H1 (cell line): Measurements from ENCODE around the gene CCDC107. TPM values are rescaled to one million over a fixed set of nuclear protein-coding genes. Genes with fewer than 3 reads are reported as not detected.
A peak's percentile ranks its signal among the peaks of the same experiment; 100 is the strongest.

Source experiments
- FOSL1 ChIP-seq: IDR thresholded peaks from 2 replicates; pipeline ENCODE4 v1.6.1; 2011; ENCODE audit warnings: mild to moderate bottlenecking, low read depth, low read length, moderate library complexity; ENCODE audit not compliant: insufficient read depth
- HDAC2 ChIP-seq, 2 experiments: fragments of 300-600 bp in 1 of 2; sonication (generic) in 1 of 2; IDR thresholded peaks; 2 replicates each; pipeline ENCODE4 v1.6.1; 2011 to 2012; ENCODE audit warnings: low read depth in 2 of 2, low read length in 2 of 2, mild to moderate bottlenecking in 2 of 2, moderate library complexity in 2 of 2, borderline replicate concordance in 1 of 2, inconsistent platforms in 1 of 2
- JUND ChIP-seq: IDR thresholded peaks from 2 replicates; pipeline ENCODE4 v1.6.1; 2011; ENCODE audit warnings: mild to moderate bottlenecking, improper control_type of control experiment, low read length
- RFX5 ChIP-seq: IDR thresholded peaks from 2 replicates; pipeline ENCODE4 v1.6.1; 2011; ENCODE audit warnings: low read depth, low read length, improper control_type of control experiment, borderline replicate concordance
- SP1 ChIP-seq: IDR thresholded peaks from 2 replicates; pipeline ENCODE4 v1.6.1; 2011; ENCODE audit warnings: low read depth, low read length
- SP2 ChIP-seq: IDR thresholded peaks from 2 replicates; pipeline ENCODE4 v1.6.1; 2012; ENCODE audit warnings: mild to moderate bottlenecking, low read length, inconsistent platforms
- polyA plus RNA-seq, 7 experiments: library from polyadenylated mRNA; depleted of rRNA in 3 of 7; stranded (reverse) in 5 of 7; unstranded in 2 of 7; fragments of >200 nt in 5 of 7; fragments of 200-250 nt in 2 of 7; gene quantifications; 1 replicate in 5 of 7; 2 replicates in 1 of 7; 4 replicates in 1 of 7; pipeline versions ENCODE4 v1.2.1 to v1.2.3, GENCODE V29; 2011 to 2013; ENCODE audit warnings: missing spikeins in 2 of 7, mixed read lengths in 2 of 7
- total RNA-seq: library from RNA; stranded (reverse); fragmentation: NEBNext Ultra II Directional; extraction: Animal tissue kit (Norgen Biotek cat#: 25700); gene quantifications from 2 replicates; pipeline ENCODE4 v1.2.1, GENCODE V29; 2021

The CCDC107 gene
- total and polyA plus RNA-seq, 2 of the 8 experiments (the other 6 are each of a cell fraction or from before 2014, with no cell fraction given), result 8.2 to 9.0 TPM

DNA sequence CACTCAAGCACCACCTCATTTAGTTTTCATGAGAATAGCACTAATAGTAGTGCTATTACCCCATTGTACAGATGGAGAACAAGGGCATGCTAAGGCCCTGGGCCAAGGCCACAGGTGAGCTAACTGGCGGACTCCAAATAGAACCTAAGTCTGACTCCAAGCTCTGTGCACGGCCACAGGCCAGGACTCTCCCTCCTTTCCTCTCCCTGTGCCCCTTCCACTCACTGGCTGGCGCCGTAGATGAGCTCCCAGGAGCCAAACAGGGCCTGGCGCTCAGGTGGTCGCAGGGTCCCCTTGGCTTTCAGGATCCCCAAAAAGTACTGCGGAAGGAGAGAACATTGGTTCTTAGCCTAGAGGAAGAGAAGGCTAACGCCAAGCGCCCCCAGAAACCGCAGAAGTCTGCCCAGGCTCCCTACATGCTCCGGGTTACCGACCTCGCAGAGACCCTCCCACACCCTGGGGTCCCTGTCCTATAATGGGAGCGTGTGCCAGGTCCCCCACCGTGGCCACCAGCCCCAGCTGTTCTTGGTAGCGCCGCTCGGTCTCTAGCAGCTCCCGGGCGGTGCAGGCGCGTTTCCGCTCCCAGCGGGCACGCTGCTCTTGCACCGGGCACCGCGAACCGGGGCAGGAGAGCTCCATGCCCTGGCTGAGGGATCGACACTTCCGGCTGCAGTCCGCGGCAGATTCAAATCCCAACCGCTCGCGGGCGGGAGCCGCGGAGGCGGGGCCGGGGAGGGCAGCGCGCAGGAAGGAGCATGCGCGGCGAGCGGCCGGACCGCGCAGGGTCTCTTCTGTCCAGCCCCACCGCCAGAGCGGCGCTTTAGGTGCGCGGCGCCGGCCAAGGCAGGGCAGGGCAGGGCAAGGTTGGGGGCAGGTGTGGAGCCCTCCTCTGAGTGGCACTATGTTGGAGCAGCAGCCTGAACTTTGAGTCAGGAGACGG lies 6.7 kb downstream of the CCDC107 start, which contains the start of gene ARHGEF39 (continued):
- TF ChIP-seq FOSL1, result no peak
- peak in 1 of 2 experiments; percentile 86; a peak in 1 of 4 replicates for TF ChIP-seq HDAC2 (IDR thresholded peaks at IDR 0.05; ENCODE audit: borderline replicate concordance in 1 of 2, low read depth in 2 of 2, low read length in 2 of 2)
- TF ChIP-seq JUND, result no peak
- no peak for TF ChIP-seq RFX5
- no peak for TF ChIP-seq SP1
- no peak for TF ChIP-seq SP2
